ENCODE results near the gene ZNF285.
"Not testable (repeated sequence)": the region's sequence is repeated elsewhere in the genome, so short reads cannot be mapped to it uniquely, and the experiment has no call there.

Gene ZNF285

DNA sequence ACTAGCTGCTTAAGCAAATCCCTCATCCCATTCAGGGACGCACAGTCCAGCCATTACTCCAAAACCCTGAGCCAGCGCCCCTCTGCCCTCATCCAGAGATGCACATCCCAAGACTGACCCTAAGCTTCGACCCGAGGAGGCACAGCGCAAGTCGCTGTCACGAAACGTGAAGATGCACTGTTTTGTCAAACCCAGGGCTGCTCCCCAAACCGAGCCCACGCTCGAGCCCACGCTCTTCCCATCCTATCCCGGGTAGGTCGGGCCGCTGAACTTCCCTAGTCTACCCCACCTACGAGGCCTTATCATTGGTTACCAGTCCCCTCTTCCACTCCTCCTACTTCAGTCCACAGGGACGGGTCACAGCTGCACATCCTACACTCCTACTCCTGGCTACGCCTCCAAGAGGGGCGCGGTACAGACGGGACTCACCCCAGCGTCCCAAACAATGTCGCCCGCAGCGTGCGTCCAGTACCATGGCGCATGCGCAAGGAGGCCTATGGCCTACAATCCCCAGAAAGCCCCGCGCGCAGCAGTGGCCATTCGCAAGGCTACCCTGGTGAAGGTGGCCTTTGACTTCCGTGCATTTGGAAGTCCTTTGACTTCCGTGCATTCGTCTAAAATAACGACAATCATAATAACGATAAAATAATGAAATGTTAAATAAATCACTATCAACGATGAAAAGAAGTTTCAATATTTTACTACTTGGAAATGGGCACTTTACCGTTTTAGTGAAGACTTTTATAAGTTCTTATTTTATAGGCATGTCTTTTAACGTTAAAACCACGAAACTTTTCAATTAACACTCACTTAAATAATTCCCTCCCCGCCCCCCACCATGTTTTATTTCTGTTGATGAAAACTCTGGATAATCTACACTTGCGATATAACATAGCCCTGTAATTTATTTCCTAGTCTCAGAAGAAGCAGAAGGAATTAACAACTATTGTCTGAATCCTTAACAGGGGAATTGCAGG lies at the start of gene ZNF285:
TSS of gene ZNF285 (minus strand) at position 470 of the 977 bp plus-strand sequence. CDS start 4,395 bp downstream, outside the sequence.
- peak; percentile 97 for DNase-seq (ENCODE audit: low read depth)

- peak; percentile 92 for DNase-seq (ENCODE audit: low read depth)
These were observed 46.7 kb upstream of the ZNF285 start, which contains the start of gene ZNF229 for GRCh38 chr19:44447916-44448674. Gene ZNF229, minus strand, starts transcription at chr19:44448472. Its CDS starts 5,625 bp downstream, at chr19:44442847.

- no peak for DNase-seq (ENCODE audit: low read depth)
These were observed 37.0 kb upstream of the ZNF285 start for GRCh38 chr19:44438441-44438840.

DNA sequence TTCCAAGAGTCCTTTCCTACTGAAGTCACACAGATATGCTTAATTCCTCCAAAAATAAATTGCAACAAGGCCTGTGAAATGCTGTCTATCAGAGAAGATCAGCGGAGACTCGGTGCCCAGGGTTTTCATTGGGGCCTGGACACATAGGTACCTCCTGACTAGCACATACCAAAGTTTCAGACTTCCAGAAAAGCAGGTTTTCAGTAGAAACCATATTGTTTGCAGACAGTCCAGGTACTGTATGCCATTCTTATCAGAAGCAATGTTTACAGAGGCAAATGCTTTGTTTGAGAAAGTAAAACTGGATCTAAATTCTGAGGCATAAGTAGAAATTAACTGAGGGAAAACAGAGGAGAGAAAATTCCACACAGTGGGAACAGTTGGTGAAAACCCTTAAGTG lies 34.0 kb upstream of the ZNF285 start:
- no peak for DNase-seq (ENCODE audit: low read depth)

DNA sequence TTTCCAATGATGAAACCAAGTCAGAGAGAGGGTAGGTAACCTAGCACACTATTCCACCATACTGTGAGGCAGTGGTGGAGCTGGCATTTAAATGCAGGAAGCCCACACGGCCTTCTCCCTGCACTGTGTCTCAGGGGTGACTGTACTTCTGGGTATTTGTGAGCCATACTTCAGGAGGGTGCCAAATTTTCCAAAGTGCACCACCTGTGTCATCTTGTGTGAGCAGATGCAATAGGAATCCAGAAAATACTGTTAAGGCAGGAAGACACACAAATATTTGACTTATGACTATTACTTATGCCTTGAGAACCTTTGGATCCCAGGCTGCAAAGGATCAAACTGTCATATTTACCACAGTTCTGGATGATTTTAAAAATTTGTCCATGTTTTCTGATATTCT lies 29.5 kb upstream of the ZNF285 start:
- peak; percentile 1 for DNase-seq (ENCODE audit: low read depth)

DNA sequence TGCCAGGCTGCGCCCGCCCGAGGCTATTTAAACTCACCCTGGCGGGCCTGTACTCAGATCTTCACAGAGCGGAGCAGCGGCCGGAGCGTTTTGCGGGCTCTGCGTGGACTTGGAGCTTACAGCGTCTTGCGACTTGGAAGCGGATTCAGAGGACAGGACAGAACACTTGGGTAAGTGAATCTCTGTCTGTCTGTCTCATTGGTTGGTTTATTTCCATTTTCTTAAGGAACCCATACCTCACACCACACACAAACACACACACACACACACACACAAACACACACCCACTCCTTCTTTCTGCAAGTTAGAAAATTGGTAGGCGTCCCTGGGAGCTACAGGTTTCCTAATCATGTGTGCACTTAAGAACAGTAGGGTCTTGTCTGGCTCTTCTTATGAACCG lies 14.1 kb upstream of the ZNF285 start:
- DNase-seq (ENCODE audit: low read depth) = not testable (repeated sequence)

GRCh38 chr19:44389268-44389667 lies 12.1 kb downstream of the ZNF285 start:
- DNase-seq (ENCODE audit: low read depth) = peak; percentile 29

- DNase-seq (ENCODE audit: low read depth) = no peak
These were observed 26.6 kb downstream of the ZNF285 start for GRCh38 chr19:44374789-44375188.

GRCh38 chr19:44371815-44372480 lies 29.5 kb downstream of the ZNF285 start:
- DNase-seq (ENCODE audit: low read depth) = no peak

DNA sequence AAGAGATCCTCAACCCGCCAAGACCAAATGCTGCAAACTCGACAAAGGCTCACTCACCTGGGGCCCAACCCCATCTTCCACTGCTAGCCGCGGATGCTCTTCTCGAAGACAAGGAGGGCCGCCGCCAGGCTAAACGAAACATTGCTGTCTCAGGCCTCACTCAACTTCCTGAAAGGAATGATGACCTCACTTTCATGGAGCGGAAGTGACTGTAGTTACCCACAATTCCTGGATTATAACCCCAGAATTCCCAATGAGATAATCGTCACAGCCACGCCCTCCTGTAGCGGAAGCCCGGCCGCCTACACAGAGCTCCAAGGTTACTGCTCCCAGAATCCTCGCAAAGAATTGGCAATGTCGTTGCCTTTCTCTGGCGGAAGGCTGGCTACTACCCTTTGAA lies 34.4 kb downstream of the ZNF285 start:
- DNase-seq (ENCODE audit: low read depth) = peak; percentile 32

DNA sequence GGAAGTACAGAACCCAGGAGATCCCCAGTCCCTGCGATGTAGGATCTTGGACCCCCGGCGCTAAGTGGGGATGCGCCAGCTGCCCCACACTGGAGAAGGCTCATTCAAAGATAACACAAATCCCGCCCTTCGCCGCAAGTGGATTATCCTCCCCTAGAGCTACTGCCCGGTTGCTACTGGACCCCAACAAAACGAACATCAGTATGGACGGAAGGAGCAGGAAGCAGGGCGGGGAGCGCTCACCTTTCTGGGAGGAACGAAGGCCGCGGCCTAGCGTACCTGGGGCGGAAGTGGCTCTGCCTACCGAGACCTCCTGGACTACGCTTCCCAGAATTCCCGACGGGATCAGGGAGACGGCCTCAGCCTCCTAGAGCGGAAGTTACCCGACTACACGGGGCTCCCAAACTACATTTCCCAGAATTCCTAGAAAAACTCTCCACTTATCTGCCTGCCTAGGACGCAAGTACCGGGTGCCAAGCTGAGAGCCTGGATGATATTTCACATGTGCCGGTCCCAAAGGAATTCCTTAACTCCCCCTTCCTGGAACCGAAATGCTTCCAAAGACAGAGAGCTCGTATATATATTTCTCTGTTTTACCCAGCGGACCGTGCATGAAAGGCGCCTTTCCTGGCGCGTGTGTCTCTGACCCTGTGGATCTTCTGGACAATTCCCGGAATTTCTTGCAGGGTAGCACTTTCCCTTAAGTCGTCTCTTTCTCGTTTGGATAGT lies 44.9 kb downstream of the ZNF285 start, which contains the start of gene ZNF112:
TSS of gene ZNF112 (minus strand) at position 298 of the 729 bp plus-strand sequence. CDS start 16,141 bp downstream, outside the sequence.
- peak; percentile 94 for DNase-seq (ENCODE audit: low read depth)

DNA sequence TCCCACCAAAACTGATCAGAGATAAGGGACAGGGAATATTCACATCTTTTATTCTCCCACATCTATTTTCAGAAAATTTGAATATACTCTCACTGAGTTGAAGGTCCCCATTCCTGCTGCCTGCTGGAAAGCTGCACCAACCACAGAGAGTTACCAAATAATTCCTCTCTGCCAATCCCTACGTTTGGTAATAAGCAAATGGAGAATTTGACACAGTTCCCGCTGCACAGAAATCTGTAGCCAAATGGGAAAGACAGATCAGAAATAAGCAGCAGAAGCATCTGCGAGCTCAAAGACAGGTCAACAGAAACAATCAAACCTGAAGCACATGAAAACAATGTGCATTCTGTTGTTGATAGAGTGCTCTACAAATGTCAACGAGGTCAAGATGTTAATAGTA lies 54.9 kb downstream of the ZNF285 start:
- DNase-seq (ENCODE audit: low read depth) = no peak

GRCh38 chr19:44345959-44346358 lies 55.4 kb downstream of the ZNF285 start:
- no peak for DNase-seq (ENCODE audit: low read depth)

DNA sequence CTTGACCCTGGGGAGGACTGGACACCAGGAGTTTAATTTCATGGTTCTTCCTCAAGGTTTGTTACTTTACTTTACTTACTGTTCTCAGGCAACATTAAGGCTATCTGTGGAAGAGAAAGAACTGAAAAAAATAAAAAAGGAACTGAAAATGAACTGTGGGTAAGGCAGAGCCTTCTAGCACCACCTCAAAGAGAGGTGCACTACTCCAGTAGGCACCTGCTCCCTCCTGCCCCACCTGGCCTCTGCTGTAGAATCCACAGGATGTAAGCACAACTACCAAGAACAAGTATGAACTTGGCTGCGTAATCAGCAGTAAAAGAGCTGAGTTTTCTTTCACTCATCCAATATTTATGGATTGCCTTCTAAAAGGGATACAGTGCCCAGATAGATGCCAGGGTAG lies 57.2 kb downstream of the ZNF285 start:
- no peak for DNase-seq (ENCODE audit: low read depth)

DNA sequence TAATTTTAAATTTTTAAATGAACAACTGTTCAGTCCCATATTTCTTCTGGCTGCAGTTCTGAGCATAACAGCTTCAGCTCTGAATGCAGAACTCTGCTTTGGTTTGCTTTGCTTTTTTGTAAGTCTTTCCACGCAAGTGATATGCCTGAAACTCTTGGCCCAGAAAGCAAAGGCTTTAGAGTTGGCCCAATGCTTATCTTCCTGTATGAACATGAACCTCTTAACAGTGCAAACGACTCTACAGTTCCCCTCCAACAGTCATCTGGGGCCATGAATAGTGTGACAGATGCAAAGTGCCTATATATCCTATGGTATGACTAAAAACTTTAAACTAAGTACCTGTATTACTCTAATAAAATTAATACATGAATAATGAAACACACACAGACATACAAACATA lies 59.6 kb downstream of the ZNF285 start:
- no peak for DNase-seq (ENCODE audit: low read depth)

DNA sequence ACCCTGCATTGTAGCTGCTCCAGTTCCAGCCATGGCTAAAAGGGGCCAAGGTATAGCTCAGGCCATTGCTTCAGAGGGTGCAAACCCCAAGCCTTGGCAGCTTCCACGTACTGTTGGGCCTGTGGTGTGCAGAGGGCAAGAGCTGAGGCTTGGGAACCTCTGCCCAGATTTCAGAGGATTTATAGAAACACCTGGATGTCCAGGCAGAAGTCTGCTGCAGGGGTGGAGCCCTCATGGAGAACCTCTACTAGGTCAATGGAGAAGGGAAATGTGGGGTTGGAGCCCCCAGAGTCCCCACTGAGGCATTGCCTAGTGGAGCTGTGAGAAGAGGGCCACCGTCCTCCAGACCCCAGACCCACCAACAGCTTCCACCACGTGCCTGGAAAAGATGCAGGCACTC lies 66.8 kb downstream of the ZNF285 start:
- DNase-seq (ENCODE audit: low read depth) = not testable (repeated sequence)

All from EH (cell line).